GM12864 (cell line): ENCODE measurements around the gene PTPN23.

Experiments
- DNase-seq: peaks from one replicate; pipeline ENCODE4 v3.0.0-alpha.2; 2011; ENCODE audit warnings: low read depth
- H3K4me3 ChIP-seq: 2 replicates; pipeline ENCODE4 v1.5.1; 2011; ENCODE audit warnings: mild to moderate bottlenecking, low read depth, low read length, control low read depth
- CTCF ChIP-seq: IDR thresholded peaks from 2 replicates; pipeline ENCODE4 v1.5.1; 2011; ENCODE audit warnings: low read depth, mild to moderate bottlenecking, moderate library complexity, low read length, control low read depth, inconsistent platforms; ENCODE audit errors: missing control alignments

Gene PTPN23

GRCh38 chr3:47381317-47382157, 716 bp downstream of the PTPN23 start:
- TF ChIP-seq CTCF, result no peak
- peak overlapping the region; percentile 83 for H3K4me3 ChIP-seq
- peak; percentile 67 for DNase-seq

- TF ChIP-seq CTCF, result no peak
- no peak for DNase-seq
- H3K4me3 ChIP-seq, result no peak overlapping the region
These were observed 3.6 kb downstream of the PTPN23 start for GRCh38 chr3:47384425-47384824.

DNA sequence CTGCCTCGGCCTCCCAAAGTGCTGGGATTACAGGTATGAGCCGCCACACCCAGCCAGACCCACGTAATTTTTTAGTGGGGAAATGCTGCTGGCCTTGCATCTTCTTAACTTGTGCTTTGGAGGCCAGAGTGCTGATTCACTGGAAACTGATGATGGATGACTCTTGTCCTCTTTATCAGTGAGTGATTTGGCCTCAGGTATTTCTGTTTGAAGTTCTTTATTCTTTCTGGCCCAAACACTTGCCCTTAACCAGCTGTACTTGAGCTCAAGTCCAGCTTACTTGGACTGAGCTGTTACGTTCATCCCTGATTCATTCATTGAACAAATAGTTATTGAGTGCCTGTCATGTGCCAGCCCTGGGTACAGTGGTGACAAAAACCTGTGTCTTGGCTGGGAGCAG, 4.2 kb downstream of the PTPN23 start:
- no peak for DNase-seq
- H3K4me3 ChIP-seq, result no peak overlapping the region

DNA sequence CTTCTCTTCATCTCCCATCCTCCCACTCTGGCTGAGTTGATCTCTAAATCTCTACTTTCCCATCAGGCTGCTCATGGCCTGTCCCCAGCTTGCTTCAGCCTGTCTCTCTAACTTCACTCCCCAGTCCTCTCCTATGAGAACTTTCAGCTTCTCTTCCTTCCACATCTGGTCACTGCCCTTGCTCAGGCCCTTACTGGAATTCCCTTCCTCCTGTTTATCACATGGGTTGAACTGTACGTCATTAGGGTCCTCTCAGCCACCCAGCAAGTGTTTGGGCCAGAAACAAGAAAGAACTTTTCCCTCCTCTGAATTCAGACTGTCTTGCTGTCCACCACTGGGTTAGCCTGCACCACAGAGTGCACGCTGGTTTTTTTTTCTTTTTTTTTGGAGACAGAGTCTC, 5.0 kb downstream of the PTPN23 start:
- no peak overlapping the region for H3K4me3 ChIP-seq
- TF ChIP-seq CTCF, result no peak
- no peak for DNase-seq

More for the DNA sequence above, 4.2 kb downstream of the PTPN23 start:
- TF ChIP-seq CTCF, result no peak

DNA sequence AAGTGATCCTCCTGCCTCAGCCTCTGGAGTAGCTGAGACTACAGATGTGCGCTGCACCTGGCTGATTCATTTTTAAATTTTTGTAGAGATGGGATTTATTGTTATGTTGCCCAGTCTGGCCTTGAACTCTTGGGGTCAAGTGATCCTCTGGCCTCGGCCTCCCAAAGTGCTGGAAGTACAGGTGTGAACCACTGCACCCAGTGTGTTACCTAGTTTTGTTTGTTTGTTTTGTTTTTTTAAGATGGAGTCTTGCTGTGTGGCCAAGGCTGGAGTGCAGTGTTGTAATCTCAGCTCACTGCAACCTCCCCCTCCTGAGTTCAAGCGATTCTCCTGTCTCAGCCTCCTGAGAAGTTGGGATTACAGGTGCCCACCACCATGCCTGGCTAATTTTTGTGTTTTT, 12.1 kb downstream of the PTPN23 start:
- TF ChIP-seq CTCF, result no peak
- DNase-seq, result no peak
- H3K4me3 ChIP-seq, result no peak overlapping the region

DNA sequence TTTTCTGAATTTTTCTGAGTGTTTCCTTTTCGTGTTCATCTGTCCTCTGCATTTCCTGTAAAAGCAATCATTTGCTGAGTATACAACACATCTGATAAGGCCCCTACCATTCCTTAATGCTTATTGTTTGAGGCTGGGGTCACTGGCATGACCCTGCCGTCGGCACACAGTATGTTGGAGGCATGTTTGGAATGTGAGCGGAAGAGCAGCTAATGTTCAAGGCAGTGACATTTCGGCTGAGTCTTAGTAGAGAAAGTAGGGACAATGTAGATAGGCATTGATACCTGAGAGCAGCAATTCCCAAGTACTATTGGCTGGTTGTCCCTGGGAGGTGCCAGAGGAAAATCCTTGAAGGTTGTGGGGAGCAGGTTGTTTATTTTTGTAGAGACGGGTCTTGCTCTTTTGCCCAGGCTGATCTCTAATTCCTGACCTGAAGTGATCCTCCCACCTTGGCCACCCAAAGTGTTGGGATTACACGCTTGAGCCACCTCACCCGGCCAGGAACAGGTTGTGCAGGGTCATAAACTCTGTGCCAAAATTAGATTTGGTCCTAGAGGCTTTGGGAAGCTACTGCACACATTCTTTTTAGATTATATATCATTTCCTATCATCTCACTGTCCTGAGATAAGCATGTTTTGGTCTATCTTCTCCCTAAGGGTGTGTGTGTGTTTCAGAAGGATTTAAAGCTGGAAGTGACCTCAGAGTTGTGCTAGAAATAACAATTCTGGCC, 13.5 kb downstream of the PTPN23 start:
- H3K4me3 ChIP-seq, result no peak overlapping the region
- TF ChIP-seq CTCF, result no peak
- no peak for DNase-seq
